Ishikawa (cell line): Measurements from ENCODE around the gene GABPA.

Experiments used
- EP300 ChIP-seq: IDR thresholded peaks from 2 replicates; pipeline ENCODE4 v1.6.1; 2012; ENCODE audit warnings: borderline replicate concordance
- NFIC ChIP-seq: IDR thresholded peaks from 2 replicates; pipeline ENCODE4 v1.6.1; 2012
- RAD21 ChIP-seq: IDR thresholded peaks from 2 replicates; pipeline ENCODE4 v1.6.1; 2012; ENCODE audit warnings: low read depth
- TF ChIP-seq, protein P1 (sequence below): IDR thresholded peaks from 2 replicates; pipeline ENCODE4 v1.6.1; 2012

DNA sequence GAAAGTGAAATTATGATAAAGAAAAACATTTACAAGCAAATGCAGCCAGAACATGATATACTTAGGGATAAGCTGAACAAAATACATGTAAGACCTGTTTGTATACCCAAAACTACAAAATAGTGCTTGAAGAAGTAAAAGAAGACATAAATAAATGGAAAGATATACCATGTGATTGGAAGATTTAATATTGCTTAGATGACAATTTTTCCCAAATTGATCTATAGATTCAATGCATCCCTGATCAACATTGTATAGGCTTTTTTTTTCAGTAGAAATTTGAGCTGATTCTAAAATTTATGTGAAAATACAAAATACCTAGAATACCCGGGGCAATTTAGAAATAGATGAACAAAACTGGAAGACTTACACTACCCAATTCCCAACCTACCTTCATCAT, 76.4 kb downstream of the GABPA start:
- TF ChIP-seq RAD21 (no peak), EP300 (no peak), NFIC (no peak)
- TF ChIP-seq, protein P1, sequence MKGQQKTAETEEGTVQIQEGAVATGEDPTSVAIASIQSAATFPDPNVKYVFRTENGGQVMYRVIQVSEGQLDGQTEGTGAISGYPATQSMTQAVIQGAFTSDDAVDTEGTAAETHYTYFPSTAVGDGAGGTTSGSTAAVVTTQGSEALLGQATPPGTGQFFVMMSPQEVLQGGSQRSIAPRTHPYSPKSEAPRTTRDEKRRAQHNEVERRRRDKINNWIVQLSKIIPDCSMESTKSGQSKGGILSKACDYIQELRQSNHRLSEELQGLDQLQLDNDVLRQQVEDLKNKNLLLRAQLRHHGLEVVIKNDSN: no peak
